NCI-H2196 treated with DMSO at 0.1 percent for 48 hours (cell line): ENCODE results near the gene PKD2L2.
"Not testable (repeated sequence)": the region's sequence is repeated elsewhere in the genome, so short reads cannot be mapped to it uniquely, and the experiment has no call there.

ENCODE experiments used
- DNase-seq: peaks from one replicate; lab custom pipeline; 2025; ENCODE audit not compliant: unreplicated experiment; lab: John Stamatoyannopoulos, UW

Gene PKD2L2

DNA sequence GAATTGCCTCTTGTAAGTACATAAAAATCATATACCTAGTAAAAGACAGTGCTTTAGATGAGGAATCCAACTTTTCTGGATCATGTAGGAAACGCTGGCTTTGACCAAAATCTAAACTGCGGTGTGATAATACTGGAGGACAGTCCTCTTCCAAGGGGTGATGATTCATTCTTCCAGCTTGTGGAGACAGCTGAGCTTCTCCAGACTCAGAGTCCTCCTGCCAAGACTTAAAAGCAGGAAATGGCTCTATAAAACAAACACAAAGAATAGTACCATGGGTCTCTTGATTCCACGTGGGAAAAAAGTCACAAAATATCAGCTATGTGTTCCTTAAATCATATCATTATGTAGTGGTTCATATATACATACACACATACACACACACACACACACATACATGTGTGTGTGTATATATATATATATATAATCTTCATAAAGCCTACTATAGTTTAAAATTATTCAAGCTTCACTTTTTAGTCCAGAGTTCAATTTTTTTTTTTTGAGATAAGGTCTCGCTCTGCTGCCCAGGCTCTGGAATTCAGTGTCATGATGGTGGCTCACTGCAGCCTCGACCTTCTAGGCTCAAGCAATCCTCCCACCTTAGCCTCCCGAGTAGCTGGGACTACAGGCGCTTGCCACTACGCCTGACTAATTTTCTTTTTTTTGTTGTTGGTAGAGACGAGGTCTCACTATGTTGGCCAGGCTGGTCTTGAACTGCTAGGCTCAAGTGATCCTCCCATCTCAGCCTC, 65.0 kb downstream of the PKD2L2 start:
- peak; percentile 6 for DNase-seq

- no peak for DNase-seq
Observed at GRCh38 chr5:137957948-137958347, 68.7 kb downstream of the PKD2L2 start.

- DNase-seq: no peak
Observed at GRCh38 chr5:137959488-137959887, 70.2 kb downstream of the PKD2L2 start.

- DNase-seq: no peak
Observed at GRCh38 chr5:137960141-137960540, 70.9 kb downstream of the PKD2L2 start.

- no peak for DNase-seq
Observed at GRCh38 chr5:137960819-137961218, 71.6 kb downstream of the PKD2L2 start.

- DNase-seq: not testable (repeated sequence)
Observed at GRCh38 chr5:137970384-137970783, 81.1 kb downstream of the PKD2L2 start.

GRCh38 chr5:137975208-137975607, 86.0 kb downstream of the PKD2L2 start:
- DNase-seq: no peak

GRCh38 chr5:137989419-137989818, 100.2 kb downstream of the PKD2L2 start:
- DNase-seq: no peak
